ENCODE results near the gene PIK3R5.

Gene PIK3R5

GRCh38 chr17:8949061-8949661, 16.3 kb downstream of the PIK3R5 start:
- no peak for DNase-seq

- DNase-seq = no peak
Measured at GRCh38 chr17:8948462-8948861, 17.0 kb downstream of the PIK3R5 start.

- no peak for DNase-seq
Measured at GRCh38 chr17:8947201-8947600, 18.3 kb downstream of the PIK3R5 start.

- no peak for DNase-seq
Measured at GRCh38 chr17:8946476-8946875, 19.0 kb downstream of the PIK3R5 start.

- no peak for DNase-seq
Measured at GRCh38 chr17:8946071-8946470, 19.4 kb downstream of the PIK3R5 start.

- DNase-seq = no peak
Measured at GRCh38 chr17:8944748-8945147, 20.8 kb downstream of the PIK3R5 start.

- no peak for DNase-seq
Measured at GRCh38 chr17:8944083-8944482, 21.4 kb downstream of the PIK3R5 start.

- no peak for DNase-seq
Measured at GRCh38 chr17:8941980-8942622, 23.4 kb downstream of the PIK3R5 start.

GRCh38 chr17:8941520-8941919, 24.0 kb downstream of the PIK3R5 start:
- DNase-seq = no peak

- no peak for DNase-seq
Measured at GRCh38 chr17:8940866-8941471, 24.5 kb downstream of the PIK3R5 start.

- no peak for DNase-seq
Measured at GRCh38 chr17:8939496-8940334, 25.8 kb downstream of the PIK3R5 start.

- DNase-seq = no peak
Measured at GRCh38 chr17:8938933-8939332, 26.6 kb downstream of the PIK3R5 start.

GRCh38 chr17:8935191-8935590, 30.3 kb downstream of the PIK3R5 start:
- no peak for DNase-seq

- DNase-seq = no peak
Measured at GRCh38 chr17:8934346-8934745, 31.2 kb downstream of the PIK3R5 start.

- DNase-seq = no peak
Measured at GRCh38 chr17:8930649-8931048, 34.9 kb downstream of the PIK3R5 start.

- DNase-seq = no peak
Measured at GRCh38 chr17:8928347-8928746, 37.2 kb downstream of the PIK3R5 start.

GRCh38 chr17:8927395-8927794, 38.1 kb downstream of the PIK3R5 start:
- no peak for DNase-seq

GRCh38 chr17:8925808-8926207, 39.7 kb downstream of the PIK3R5 start:
- DNase-seq = no peak

- no peak for DNase-seq
Measured at GRCh38 chr17:8925141-8925540, 40.4 kb downstream of the PIK3R5 start.

- DNase-seq = no peak
Measured at GRCh38 chr17:8924595-8924994, 40.9 kb downstream of the PIK3R5 start.

- DNase-seq = no peak
Measured at GRCh38 chr17:8923762-8924161, 41.7 kb downstream of the PIK3R5 start.

GRCh38 chr17:8922928-8923327, 42.6 kb downstream of the PIK3R5 start:
- no peak for DNase-seq

- no peak for DNase-seq
Measured at GRCh38 chr17:8922451-8922850, 43.1 kb downstream of the PIK3R5 start.

GRCh38 chr17:8921147-8921546, 44.4 kb downstream of the PIK3R5 start:
- no peak for DNase-seq

All from DMS 273 treated with DMSO at 0.1 percent for 48 hours (cell line).